ENCODE measurements around the gene PDGFB. TPM values are rescaled to one million over a fixed set of nuclear protein-coding genes. Genes with fewer than 3 reads are reported as not detected.
"Not testable (repeated sequence)": the region's sequence is repeated elsewhere in the genome, so short reads cannot be mapped to it uniquely, and the experiment has no call there.

The PDGFB gene
- total RNA-seq, 4 donors from 2014 or later = 2.7 to 7.5 (median 4.0) TPM

GRCh38 chr22:39219071-39220039, 25.4 kb downstream of the PDGFB start:
- H3K27me3 ChIP-seq = peaks cover 13% of the 10 kb centered on the region
- WGBS, 2 donors (ENCODE audit: low coverage in 1 of 2) = 67 to 76% methylated on average over 5 to 16 of the region's 16 CpGs
- no peak overlapping the region for H3K27ac ChIP-seq
- TF ChIP-seq CTCF (IDR thresholded peaks at IDR 0.05) (no peak), POLR2AphosphoS5 (IDR thresholded peaks at IDR 0.05) (no peak), POLR2A (IDR thresholded peaks at IDR 0.05) (no peak), EP300 (IDR thresholded peaks at IDR 0.05; ENCODE audit: low read depth) (no peak)
- no peaks in the 10 kb centered on the region for H3K4me1 ChIP-seq
- H3K9me3 ChIP-seq = no peaks in the 10 kb centered on the region
- no peak overlapping the region for H3K4me3 ChIP-seq
- no peak for DNase-seq
- H3K36me3 ChIP-seq = no peaks in the 10 kb centered on the region
- in situ Hi-C loops (cut with MboI; ENCODE audit: low pct_ligation_motif_present in 1 of 4, low pct_unique_long_range_greater_than_20kb in 1 of 4, low sequenced_read_pairs in 3 of 4) (no loop called here), intact Hi-C loops (cut with DNase I; ENCODE audit: low total_unique reads) (no loop called here)

- in situ Hi-C loops (cut with MboI; ENCODE audit: low pct_ligation_motif_present in 1 of 4, low pct_unique_long_range_greater_than_20kb in 1 of 4, low sequenced_read_pairs in 3 of 4); intact Hi-C loops (cut with DNase I; ENCODE audit: low total_unique reads); H3K27ac ChIP-seq; DNase-seq; H3K4me1 ChIP-seq; H3K9me3 ChIP-seq; H3K4me3 ChIP-seq; H3K36me3 ChIP-seq: not testable (repeated sequence)
- WGBS, 2 donors (ENCODE audit: low coverage in 1 of 2) = 71% methylated on average over 6 of the region's 6 CpGs; no CpG with 5 or more reads in 1 of the 2 donors
- peaks cover 19% of the 10 kb centered on the region for H3K27me3 ChIP-seq
These were observed 26.4 kb downstream of the PDGFB start for GRCh38 chr22:39218432-39218831.

- 73% methylated on average over 8 of the region's 8 CpGs; no CpG with 5 or more reads in 1 of the 2 donors for WGBS, 2 donors (ENCODE audit: low coverage in 1 of 2)
These were observed 28.7 kb downstream of the PDGFB start for GRCh38 chr22:39216143-39216490.

GRCh38 chr22:39215426-39216142, 29.2 kb downstream of the PDGFB start:
- no peaks in the 10 kb centered on the region for H3K36me3 ChIP-seq
- no peaks in the 10 kb centered on the region for H3K4me1 ChIP-seq
- H3K27ac ChIP-seq = no peak overlapping the region
- intact Hi-C loops (cut with DNase I; ENCODE audit: low total_unique reads) = no loop called here
- in situ Hi-C loops (cut with MboI; ENCODE audit: low pct_ligation_motif_present in 1 of 4, low pct_unique_long_range_greater_than_20kb in 1 of 4, low sequenced_read_pairs in 3 of 4) = no loop called here
- DNase-seq = no peak
- peaks cover 20% of the 10 kb centered on the region for H3K27me3 ChIP-seq
- WGBS, 2 donors (ENCODE audit: low coverage in 1 of 2) = 47 to 60% methylated on average over 3 to 14 of the region's 14 CpGs
- no peak overlapping the region for H3K4me3 ChIP-seq
- H3K9me3 ChIP-seq = no peaks in the 10 kb centered on the region
- no peak for TF ChIP-seq POLR2AphosphoS5 (IDR thresholded peaks at IDR 0.05)
- peak in 4 of 5 experiments; percentile 15 to 39 (median 24) for TF ChIP-seq CTCF (IDR thresholded peaks at IDR 0.05)

More at GRCh38 chr22:39216143-39216490, 28.7 kb downstream of the PDGFB start:
- Histone ChIP-seq H3K27me3 (peaks cover 20% of the 10 kb centered on the region), H3K9me3 (no peaks in the 10 kb centered on the region), H3K36me3 (no peaks in the 10 kb centered on the region), H3K4me3 (no peak overlapping the region), H3K4me1 (no peaks in the 10 kb centered on the region), H3K27ac (no peak overlapping the region)
- in situ Hi-C loops (cut with MboI; ENCODE audit: low pct_ligation_motif_present in 1 of 4, low pct_unique_long_range_greater_than_20kb in 1 of 4, low sequenced_read_pairs in 3 of 4) = no loop called here
- intact Hi-C loops (cut with DNase I; ENCODE audit: low total_unique reads) = no loop called here
- no peak for TF ChIP-seq EP300 (IDR thresholded peaks at IDR 0.05; ENCODE audit: low read depth)
- no peak for TF ChIP-seq POLR2AphosphoS5 (IDR thresholded peaks at IDR 0.05)
- no peak for TF ChIP-seq POLR2A (IDR thresholded peaks at IDR 0.05)
- TF ChIP-seq CTCF (IDR thresholded peaks at IDR 0.05) = no peak
- DNase-seq = no peak

Data from transverse colon (tissue), 4 donors.